Hippocampal formation (tissue), 2 donors: ENCODE measurements around the gene NSD1.
"Not testable (repeated sequence)": the region's sequence is repeated elsewhere in the genome, so short reads cannot be mapped to it uniquely, and the experiment has no call there.

Experiments used
- DNase-seq, 2 donors: peaks; one replicate each; lab custom pipeline; 2025; lab: John Stamatoyannopoulos, UW

Gene NSD1

GRCh38 chr5:177328545-177329231 lies 195.1 kb downstream of the NSD1 start:
- no peak for DNase-seq

- DNase-seq, result no peak
These were observed 196.3 kb downstream of the NSD1 start for GRCh38 chr5:177329883-177330282.

GRCh38 chr5:177330991-177331842 lies 197.6 kb downstream of the NSD1 start:
- DNase-seq, result no peak

GRCh38 chr5:177332031-177332895 lies 198.7 kb downstream of the NSD1 start:
- no peak for DNase-seq

GRCh38 chr5:177332896-177333260 lies 199.3 kb downstream of the NSD1 start:
- no peak for DNase-seq

- no peak for DNase-seq
These were observed 200.0 kb downstream of the NSD1 start for GRCh38 chr5:177333420-177334154.

- no peak for DNase-seq
These were observed 200.6 kb downstream of the NSD1 start for GRCh38 chr5:177334155-177334551.

GRCh38 chr5:177334781-177335700 lies 201.5 kb downstream of the NSD1 start:
- no peak for DNase-seq

- DNase-seq, result no peak
These were observed 202.1 kb downstream of the NSD1 start for GRCh38 chr5:177335701-177336065.

GRCh38 chr5:177336112-177336511 lies 202.5 kb downstream of the NSD1 start:
- DNase-seq, result no peak

- no peak for DNase-seq
These were observed 203.3 kb downstream of the NSD1 start for GRCh38 chr5:177336603-177337494.

GRCh38 chr5:177338251-177339106 lies 204.9 kb downstream of the NSD1 start:
- no peak for DNase-seq

GRCh38 chr5:177339107-177339638 lies 205.6 kb downstream of the NSD1 start:
- no peak for DNase-seq

- DNase-seq, result not testable (repeated sequence)
These were observed 209.4 kb downstream of the NSD1 start for GRCh38 chr5:177343000-177343399.

- DNase-seq, result no peak
These were observed 210.2 kb downstream of the NSD1 start for GRCh38 chr5:177343777-177344176.

- DNase-seq, result no peak
These were observed 211.3 kb downstream of the NSD1 start for GRCh38 chr5:177344891-177345290.

GRCh38 chr5:177346820-177347219 lies 213.2 kb downstream of the NSD1 start:
- no peak for DNase-seq

GRCh38 chr5:177347699-177348098 lies 214.1 kb downstream of the NSD1 start:
- no peak for DNase-seq

- no peak for DNase-seq
These were observed 215.7 kb downstream of the NSD1 start for GRCh38 chr5:177349362-177349647.
